Testis (tissue), 3 donors: ENCODE data around the gene EWSR1. TPM values are rescaled to one million over a fixed set of nuclear protein-coding genes. Genes with fewer than 3 reads are reported as not detected.

Source experiments
- DNase-seq: peaks from one replicate; pipeline ENCODE4 v3.0.0-alpha.2; 2019
- H3K27ac ChIP-seq, 2 donors: fragments of 200-600 bp; sonication (generic); one replicate each; pipeline ENCODE4 v1.5.1; 2019
- H3K27me3 ChIP-seq: fragments of 200-600 bp; sonication (generic); one replicate; pipeline ENCODE4 v1.5.1; 2019
- H3K36me3 ChIP-seq: fragments of 200-600 bp; sonication (generic); one replicate; pipeline ENCODE4 v1.5.1; 2017; ENCODE audit warnings: low read depth; ENCODE audit errors: missing control alignments
- H3K4me1 ChIP-seq: fragments of 200-600 bp; sonication (generic); one replicate; pipeline ENCODE4 v1.5.1; 2019
- H3K4me3 ChIP-seq, 2 donors: fragments of 200-600 bp; sonication (generic); one replicate each; pipeline ENCODE4 v1.5.1; 2017 to 2019
- H3K9me3 ChIP-seq: fragments of 200-600 bp; sonication (generic); one replicate; pipeline ENCODE4 v1.5.1; 2017
- CTCF ChIP-seq, 3 experiments: fragments of 450-650 bp in 2 of 3; fragments of 200-600 bp in 1 of 3; sonication (generic) in 1 of 3; IDR thresholded peaks; one replicate each; pipeline ENCODE4 v1.5.1; 2016 to 2019; ENCODE audit warnings: antibody characterized with exemption in 3 of 3, mild to moderate bottlenecking in 2 of 3, moderate library complexity in 1 of 3
- POLR2A ChIP-seq: fragments of 450-650 bp; IDR thresholded peaks from one replicate; pipeline ENCODE4 v1.6.1; 2017; ENCODE audit warnings: antibody characterized with exemption, mild to moderate bottlenecking, moderate library complexity
- WGBS, 2 donors: methylation state at CpG; one replicate each; pipeline ENCODE4 v1.1.5; 2018; 5-methylcytosine and 5-hydroxymethylcytosine counted together
- intact Hi-C: fragments of 100-400 bp; cut with DNase I; formaldehyde crosslinking; loops from one replicate; pipeline ENCODE4 v1.15.1; 2023; ENCODE audit warnings: low total_unique reads
- polyA plus RNA-seq: library from polyadenylated mRNA; stranded (reverse); fragments of 350-450 nt; fragmentation: Illumina TruSeq; extraction: RNeasy Lipid Tissue Mini Kit (QIAGEN cat#74804); gene quantifications from one replicate; pipeline ENCODE4 v1.2.3, GENCODE V29; 2014; ENCODE audit warnings: low read depth, low replicate concordance; ENCODE audit not compliant: insufficient read depth
- total RNA-seq, 2 donors: library from RNA; depleted of rRNA; stranded (reverse); fragments of >200 nt; gene quantifications; one replicate each; pipeline ENCODE4 v1.2.3, GENCODE V29; 2016

EWSR1 gene
- total and polyA plus RNA-seq, 3 donors from 2014 or later = 286 to 451 (median 336) TPM

- DNase-seq = no peak
- Histone ChIP-seq H3K9me3 (no peaks in the 10 kb centered on the region), H3K27ac (peak overlapping the region in 1 of 2 donors; percentile 82), H3K36me3 (no peaks in the 10 kb centered on the region), H3K4me1 (peaks cover 45% of the 10 kb centered on the region), H3K4me3 (peak overlapping the region; percentile 86 to 88), H3K27me3 (no peaks in the 10 kb centered on the region)
- intact Hi-C loops = no loop called here
- WGBS, 2 donors = 35 to 46% methylated on average over 7 of the region's 7 CpGs
- no peak for TF ChIP-seq POLR2A
- TF ChIP-seq CTCF (IDR thresholded peaks at IDR 0.05) = no peak
Observed at GRCh38 chr22:29305836-29306174, 37.7 kb downstream of the EWSR1 start.

GRCh38 chr22:29306175-29306834 is 38.2 kb downstream of the EWSR1 start, which contains the start of gene GAS2L1:
Gene GAS2L1, plus strand, starts transcription at chr22:29306650. Its CDS starts 1,456 bp downstream, at chr22:29308106.
- TF ChIP-seq POLR2A = no peak
- peak; percentile 44 to 77 (median 51) for TF ChIP-seq CTCF (IDR thresholded peaks at IDR 0.05)
- H3K27ac ChIP-seq = peak within 1 kb of the TSS; percentile 74 to 82
- peak; percentile 89 for DNase-seq
- no peaks in the 10 kb centered on the region for H3K36me3 ChIP-seq
- no peaks in the 10 kb centered on the region for H3K9me3 ChIP-seq
- H3K4me1 ChIP-seq = peaks cover 48% of the 10 kb centered on the region
- peak within 1 kb of the TSS; percentile 86 to 88 for H3K4me3 ChIP-seq
- no peaks in the 10 kb centered on the region for H3K27me3 ChIP-seq
- intact Hi-C loops = no loop called here
- 0% methylated on average over 10 to 34 of the region's 40 CpGs for WGBS, 2 donors

DNA sequence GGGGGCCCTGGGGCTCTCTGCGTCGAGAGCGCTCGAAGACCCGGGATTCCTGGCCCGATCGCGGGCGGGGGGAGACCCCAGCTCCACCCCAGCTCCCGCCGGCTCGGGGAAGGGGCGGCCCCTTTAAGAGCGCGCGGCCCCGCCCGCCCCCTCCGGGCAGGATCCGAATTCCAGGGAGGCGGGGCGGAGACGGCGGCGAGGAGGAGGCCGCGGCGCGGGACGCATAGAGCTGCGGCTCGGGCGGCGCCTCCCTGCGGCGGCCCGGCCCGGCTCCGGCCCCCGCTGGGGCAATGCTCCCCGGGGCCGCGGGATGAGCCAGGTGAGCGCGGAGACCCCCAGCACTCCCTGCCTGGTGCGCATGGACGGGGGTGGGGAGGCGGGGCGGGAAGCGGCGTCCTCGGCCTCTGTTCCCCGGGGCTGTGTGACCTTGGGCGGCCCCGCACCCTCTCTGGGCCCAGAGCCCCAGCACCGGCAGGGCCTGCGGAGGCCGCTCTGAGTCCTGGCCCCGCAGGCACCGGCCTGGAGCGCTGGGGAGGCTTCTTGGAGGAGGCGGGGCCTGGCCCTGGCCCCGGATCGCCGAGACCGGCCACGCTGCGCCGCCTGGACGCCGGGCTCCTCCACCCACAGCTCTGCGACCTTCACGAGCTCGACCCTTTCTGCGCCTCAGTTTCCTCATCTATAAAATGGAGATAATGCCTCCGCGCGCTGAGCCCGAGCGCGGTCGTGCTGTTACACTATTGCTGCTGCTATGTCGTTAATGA is 38.9 kb downstream of the EWSR1 start:
- TF ChIP-seq POLR2A (no peak), CTCF (IDR thresholded peaks at IDR 0.05) (peak; percentile 8 to 18 (median 14))
- Histone ChIP-seq H3K27ac (peak overlapping the region; percentile 74 to 82), H3K9me3 (no peaks in the 10 kb centered on the region), H3K36me3 (no peaks in the 10 kb centered on the region), H3K4me1 (peaks cover 54% of the 10 kb centered on the region), H3K4me3 (peak overlapping the region; percentile 86 to 88), H3K27me3 (no peaks in the 10 kb centered on the region)
- 0 to 9% methylated on average over 28 to 43 of the region's 83 CpGs for WGBS, 2 donors
- intact Hi-C loops = no loop called here
- DNase-seq = peak; percentile 90

DNA sequence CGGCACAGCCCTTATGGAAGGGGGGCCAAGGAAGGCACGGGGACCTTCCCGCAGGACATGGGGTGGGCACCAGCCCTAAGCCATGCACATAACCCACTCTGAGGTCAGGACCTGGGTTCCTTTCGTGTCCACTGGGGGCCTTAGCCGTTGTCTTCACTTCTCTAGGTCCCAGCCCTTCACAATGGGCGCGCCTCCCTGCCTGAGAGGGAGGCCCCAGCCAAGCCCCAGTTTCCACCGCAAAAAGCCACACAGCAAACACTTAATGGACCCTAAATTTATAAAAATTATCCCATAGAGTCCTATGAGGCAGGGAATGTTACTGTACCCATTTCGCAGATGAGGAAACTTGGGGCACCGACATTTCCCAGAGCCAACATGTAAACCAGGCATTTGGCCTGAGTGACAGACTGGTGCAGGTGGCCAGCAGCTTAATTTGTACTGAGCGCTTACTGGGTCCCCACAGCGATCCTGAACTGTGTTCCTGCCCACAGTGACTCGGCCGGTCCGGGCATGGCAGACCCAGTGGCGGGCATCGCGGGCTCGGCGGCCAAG is 39.6 kb downstream of the EWSR1 start:
- peak overlapping the region; percentile 74 to 82 for H3K27ac ChIP-seq
- H3K4me1 ChIP-seq = peaks cover 54% of the 10 kb centered on the region
- intact Hi-C loops = no loop called here
- H3K27me3 ChIP-seq = no peaks in the 10 kb centered on the region
- TF ChIP-seq POLR2A (no peak), CTCF (IDR thresholded peaks at IDR 0.05) (no peak)
- no peak for DNase-seq
- WGBS, 2 donors = 38 to 60% methylated on average over 17 to 20 of the region's 20 CpGs
- H3K4me3 ChIP-seq = peak overlapping the region; percentile 86 to 88
- no peaks in the 10 kb centered on the region for H3K36me3 ChIP-seq
- H3K9me3 ChIP-seq = no peaks in the 10 kb centered on the region
